ENCODE data around the gene ITGA6.

DNA sequence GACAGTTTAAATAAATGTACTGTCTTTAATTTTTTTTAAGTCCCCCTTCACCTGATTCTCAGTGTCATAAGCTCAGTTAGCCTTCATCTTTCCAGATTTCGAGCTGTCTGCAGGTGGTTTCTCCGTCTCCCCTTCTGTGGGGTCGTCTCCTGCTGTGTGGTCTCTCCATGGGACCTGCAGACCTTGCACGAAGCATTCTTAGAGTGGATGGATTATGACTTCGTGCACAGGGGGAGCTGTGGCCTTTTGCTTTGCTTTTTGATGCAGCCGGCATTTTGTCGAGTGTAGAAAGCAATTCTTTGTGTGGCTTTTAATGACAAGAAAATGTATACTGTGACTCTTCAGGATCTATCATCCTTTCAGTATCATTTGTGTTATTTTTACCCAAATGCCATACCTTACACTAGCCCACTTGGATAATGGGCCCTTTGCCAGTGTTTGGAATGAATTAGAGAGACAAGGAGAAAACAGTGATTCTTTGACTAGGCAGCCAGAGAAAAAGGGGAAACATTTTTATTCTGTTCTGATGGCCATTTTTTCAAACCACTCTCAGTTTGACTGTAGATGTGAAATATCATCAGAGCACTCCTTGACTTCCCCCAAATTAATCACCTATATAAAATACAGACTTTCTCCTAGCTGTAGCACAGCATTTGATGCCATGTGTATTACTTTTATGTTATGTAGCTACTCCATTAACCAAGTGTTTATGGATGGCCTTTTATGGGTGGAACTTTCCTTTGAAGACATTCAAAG lies 54.3 kb downstream of the ITGA6 start:
- TF ChIP-seq, protein P1, sequence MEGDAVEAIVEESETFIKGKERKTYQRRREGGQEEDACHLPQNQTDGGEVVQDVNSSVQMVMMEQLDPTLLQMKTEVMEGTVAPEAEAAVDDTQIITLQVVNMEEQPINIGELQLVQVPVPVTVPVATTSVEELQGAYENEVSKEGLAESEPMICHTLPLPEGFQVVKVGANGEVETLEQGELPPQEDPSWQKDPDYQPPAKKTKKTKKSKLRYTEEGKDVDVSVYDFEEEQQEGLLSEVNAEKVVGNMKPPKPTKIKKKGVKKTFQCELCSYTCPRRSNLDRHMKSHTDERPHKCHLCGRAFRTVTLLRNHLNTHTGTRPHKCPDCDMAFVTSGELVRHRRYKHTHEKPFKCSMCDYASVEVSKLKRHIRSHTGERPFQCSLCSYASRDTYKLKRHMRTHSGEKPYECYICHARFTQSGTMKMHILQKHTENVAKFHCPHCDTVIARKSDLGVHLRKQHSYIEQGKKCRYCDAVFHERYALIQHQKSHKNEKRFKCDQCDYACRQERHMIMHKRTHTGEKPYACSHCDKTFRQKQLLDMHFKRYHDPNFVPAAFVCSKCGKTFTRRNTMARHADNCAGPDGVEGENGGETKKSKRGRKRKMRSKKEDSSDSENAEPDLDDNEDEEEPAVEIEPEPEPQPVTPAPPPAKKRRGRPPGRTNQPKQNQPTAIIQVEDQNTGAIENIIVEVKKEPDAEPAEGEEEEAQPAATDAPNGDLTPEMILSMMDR (conservative IDR thresholded peaks at IDR 0.05 in 1 of 2, IDR thresholded peaks at IDR 0.05 in 1 of 2; ENCODE audit: extremely low read depth in 1 of 2, insufficient read depth in 1 of 2, low read depth in 1 of 2, low read length in 2 of 2): no peak
- TF ChIP-seq EZH2 (IDR thresholded peaks at IDR 0.05; ENCODE audit: borderline replicate concordance, low read length): no peak
